ENCODE measurements around the gene THADA. TPM values are rescaled to one million over a fixed set of nuclear protein-coding genes. Genes with fewer than 3 reads are reported as not detected.

The THADA gene
- total RNA-seq, 3 donors from 2014 or later (not counting 1 experiment from before 2014, with no cell fraction given), result 34.1 to 35.7 (median 35.3) TPM

DNA sequence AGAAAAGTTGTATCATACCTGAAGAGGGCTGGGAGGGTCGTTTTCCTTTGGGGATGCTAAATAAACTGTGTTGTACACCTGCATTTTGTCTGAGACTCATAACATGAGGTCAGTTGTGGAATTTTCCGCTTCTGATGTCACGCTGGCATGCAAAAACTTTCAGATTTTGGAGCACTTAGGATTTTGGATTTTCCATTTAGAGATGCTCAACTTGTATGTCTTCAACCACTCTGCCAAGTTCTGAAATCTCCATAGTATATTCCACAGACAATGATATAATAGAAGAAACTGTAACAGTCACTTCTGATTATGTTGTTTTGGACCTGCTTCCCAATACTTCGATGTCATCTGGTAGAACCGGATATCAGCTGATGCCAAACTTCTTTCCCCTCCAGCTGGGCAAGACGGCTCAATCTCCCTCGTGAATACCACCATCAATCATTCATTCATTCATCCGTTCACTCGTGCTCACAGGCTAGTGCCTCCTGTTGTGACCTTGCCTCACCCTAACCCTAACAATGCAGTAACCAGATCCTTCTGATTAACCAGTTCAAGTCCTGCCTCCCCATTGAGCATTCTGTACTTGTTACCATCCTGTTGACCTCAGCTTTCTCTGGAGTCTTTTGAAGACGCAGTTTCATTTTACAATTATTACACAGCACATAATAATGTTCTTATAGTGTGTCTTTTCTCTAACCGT is 35.9 kb upstream of the THADA start:
- DNase-seq (no peak), ATAC-seq (no peak)
- Histone ChIP-seq H3K36me3 (ENCODE audit: control insufficient read depth, insufficient read depth, low read length) (no peaks in the 10 kb centered on the region), H3K27ac (ENCODE audit: low read length) (no peak overlapping the region), H3K27me3 (ENCODE audit: control insufficient read depth, insufficient read depth, low read length) (peaks cover 18% of the 10 kb centered on the region), H3K4me3 (ENCODE audit: low read length) (no peak overlapping the region), H3K9me3 (ENCODE audit: control insufficient read depth, insufficient read depth, low read length) (peaks cover 2% of the 10 kb centered on the region), H3K4me1 (ENCODE audit: control insufficient read depth, insufficient read depth, low read length) (peaks cover 8% of the 10 kb centered on the region)
- intact Hi-C loops (cut with micrococcal nuclease), result no loop called here
- WGBS (ENCODE audit: insufficient coverage), result 78% methylated on average over 11 of the region's 11 CpGs
- H3K36me3 Mint-ChIP-seq, result no peaks in the 10 kb centered on the region
- H3K4me1 Mint-ChIP-seq, result peaks cover 4 to 5% of the 10 kb centered on the region in 2 donors
- peaks cover 51 to 70% of the 10 kb centered on the region in 2 donors for H3K27me3 Mint-ChIP-seq (ENCODE audit: low read depth in 2 of 2)
- H3K27ac Mint-ChIP-seq, result no peak overlapping the region
- no peak overlapping the region for H3K4me3 Mint-ChIP-seq
- no peak for TF ChIP-seq CTCF (IDR thresholded peaks at IDR 0.05)
- no peaks in the 10 kb centered on the region for H3K9me3 Mint-ChIP-seq

- H3K4me1 Mint-ChIP-seq, result no peaks in the 10 kb centered on the region
- no peaks in the 10 kb centered on the region for H3K36me3 Mint-ChIP-seq
- DNase-seq (no peak), ATAC-seq (no peak)
- no peak for TF ChIP-seq CTCF (IDR thresholded peaks at IDR 0.05)
- no peak overlapping the region for H3K4me3 ChIP-seq (ENCODE audit: low read length)
- no peak overlapping the region for H3K27ac Mint-ChIP-seq
- H3K9me3 ChIP-seq (ENCODE audit: control insufficient read depth, insufficient read depth, low read length), result no peaks in the 10 kb centered on the region
- no peak overlapping the region for H3K27ac ChIP-seq (ENCODE audit: low read length)
- no peaks in the 10 kb centered on the region for H3K36me3 ChIP-seq (ENCODE audit: control insufficient read depth, insufficient read depth, low read length)
- no peak overlapping the region for H3K4me3 Mint-ChIP-seq
- peaks cover 9 to 39% of the 10 kb centered on the region in 2 donors for H3K27me3 Mint-ChIP-seq (ENCODE audit: low read depth in 2 of 2)
- no peaks in the 10 kb centered on the region for H3K4me1 ChIP-seq (ENCODE audit: control insufficient read depth, insufficient read depth, low read length)
- no peaks in the 10 kb centered on the region for H3K27me3 ChIP-seq (ENCODE audit: control insufficient read depth, insufficient read depth, low read length)
- intact Hi-C loops (cut with micrococcal nuclease), result no loop called here
- no peaks in the 10 kb centered on the region for H3K9me3 Mint-ChIP-seq
- 82% methylated on average over 5 of the region's 6 CpGs for WGBS (ENCODE audit: insufficient coverage)
These were observed 27.2 kb upstream of the THADA start for GRCh38 chr2:43622931-43623451.

DNA sequence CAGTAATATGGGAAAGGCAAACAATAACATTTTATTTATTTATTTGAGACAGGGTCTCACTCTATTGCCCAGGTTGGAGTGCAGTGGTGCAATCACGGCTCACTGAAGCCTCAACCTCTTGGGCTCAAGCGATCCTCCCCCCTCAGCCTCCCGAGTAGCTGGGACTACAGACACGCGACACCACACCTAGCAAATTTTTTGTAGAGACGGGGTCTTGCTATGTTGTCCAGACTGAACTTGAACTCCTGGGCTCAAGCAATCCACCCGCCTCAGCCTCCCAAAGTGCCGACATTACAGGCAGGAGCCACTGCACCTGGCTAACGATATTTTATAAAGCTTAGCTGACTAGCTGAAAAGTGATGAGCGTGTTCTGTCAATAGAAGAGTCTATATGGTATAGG is 23.7 kb upstream of the THADA start:
- no peak for TF ChIP-seq CTCF (IDR thresholded peaks at IDR 0.05)
- ATAC-seq (no peak), DNase-seq (no peak)

More for the DNA sequence above, 23.7 kb upstream of the THADA start:
- H3K36me3 ChIP-seq (ENCODE audit: control insufficient read depth, insufficient read depth, low read length), result no peaks in the 10 kb centered on the region
- H3K9me3 ChIP-seq (ENCODE audit: control insufficient read depth, insufficient read depth, low read length), result no peaks in the 10 kb centered on the region
- 92% methylated on average over 10 of the region's 10 CpGs for WGBS (ENCODE audit: insufficient coverage)
- H3K27ac ChIP-seq (ENCODE audit: low read length), result no peak overlapping the region
- Mint-ChIP-seq H3K9me3 (no peaks in the 10 kb centered on the region), H3K36me3 (no peaks in the 10 kb centered on the region), H3K27me3 (ENCODE audit: low read depth in 2 of 2) (peaks cover 6 to 39% of the 10 kb centered on the region in 2 donors), H3K27ac (no peak overlapping the region), H3K4me1 (no peaks in the 10 kb centered on the region), H3K4me3 (no peak overlapping the region)
- intact Hi-C loops (cut with micrococcal nuclease), result no loop called here
- H3K27me3 ChIP-seq (ENCODE audit: control insufficient read depth, insufficient read depth, low read length), result no peaks in the 10 kb centered on the region
- H3K4me3 ChIP-seq (ENCODE audit: low read length), result no peak overlapping the region
- no peaks in the 10 kb centered on the region for H3K4me1 ChIP-seq (ENCODE audit: control insufficient read depth, insufficient read depth, low read length)

All from natural killer cell (primary cell).